ENCODE results near the gene RASSF7.
"Not testable (repeated sequence)": the region's sequence is repeated elsewhere in the genome, so short reads cannot be mapped to it uniquely, and the experiment has no call there.

The RASSF7 gene, protein sequence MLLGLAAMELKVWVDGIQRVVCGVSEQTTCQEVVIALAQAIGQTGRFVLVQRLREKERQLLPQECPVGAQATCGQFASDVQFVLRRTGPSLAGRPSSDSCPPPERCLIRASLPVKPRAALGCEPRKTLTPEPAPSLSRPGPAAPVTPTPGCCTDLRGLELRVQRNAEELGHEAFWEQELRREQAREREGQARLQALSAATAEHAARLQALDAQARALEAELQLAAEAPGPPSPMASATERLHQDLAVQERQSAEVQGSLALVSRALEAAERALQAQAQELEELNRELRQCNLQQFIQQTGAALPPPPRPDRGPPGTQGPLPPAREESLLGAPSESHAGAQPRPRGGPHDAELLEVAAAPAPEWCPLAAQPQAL

DNA sequence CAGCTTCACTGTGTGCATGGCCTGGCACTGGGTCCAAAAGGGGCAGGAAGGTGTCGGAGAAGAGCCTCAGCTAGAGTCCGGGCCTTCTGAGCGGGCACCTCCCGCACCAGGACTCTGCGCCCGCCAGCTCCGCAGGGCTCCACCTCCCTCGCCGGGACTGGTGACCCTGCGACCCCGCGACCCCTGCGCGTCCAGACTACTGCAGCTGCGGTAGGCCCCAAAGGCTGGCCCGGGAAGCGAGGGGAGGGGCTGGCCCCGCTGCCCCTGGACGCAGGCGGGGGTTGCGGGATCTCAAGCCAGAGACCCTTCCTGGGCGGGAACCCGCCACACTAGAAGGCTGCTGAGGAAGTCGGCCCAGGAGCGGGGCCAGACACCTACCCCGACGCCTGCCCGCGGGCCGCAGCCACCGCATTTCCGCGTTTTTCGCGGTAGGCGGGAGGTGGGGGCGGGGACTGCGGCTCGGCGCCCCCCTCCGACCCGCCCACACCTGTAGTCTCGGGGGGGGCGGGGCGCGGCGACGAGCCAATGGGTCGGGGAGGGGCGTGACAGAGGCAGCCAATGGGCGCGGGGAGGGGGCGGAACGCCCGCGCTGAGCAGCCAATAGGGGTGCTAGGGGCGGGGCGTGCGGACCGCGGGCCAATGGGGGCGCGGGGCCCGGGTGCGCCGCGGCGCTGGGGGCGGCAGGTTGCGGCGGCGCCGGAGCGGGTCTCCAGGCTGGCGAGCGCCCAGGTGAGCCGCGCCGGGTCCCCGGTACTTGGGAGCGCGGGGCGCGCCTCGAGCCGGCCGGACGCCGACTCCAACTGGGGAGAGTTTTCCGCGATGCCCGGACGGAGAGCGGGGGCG lies at the start of gene RASSF7, which contains the start of gene LMNTD2:
Gene RASSF7 (plus strand): TSS at position 666 of the 843 bp plus-strand sequence. CDS start 799 bp downstream, outside the sequence.
Gene LMNTD2 (minus strand): TSS at position 434 of the 843 bp plus-strand sequence. CDS start 22 bp downstream, at position 412.
- peak; percentile 86 for ATAC-seq (replicated peaks; ENCODE audit: extremely low read depth, poor library complexity, severe bottlenecking)
- H3K9me3 Mint-ChIP-seq: no peaks in the 10 kb centered on the region

DNA sequence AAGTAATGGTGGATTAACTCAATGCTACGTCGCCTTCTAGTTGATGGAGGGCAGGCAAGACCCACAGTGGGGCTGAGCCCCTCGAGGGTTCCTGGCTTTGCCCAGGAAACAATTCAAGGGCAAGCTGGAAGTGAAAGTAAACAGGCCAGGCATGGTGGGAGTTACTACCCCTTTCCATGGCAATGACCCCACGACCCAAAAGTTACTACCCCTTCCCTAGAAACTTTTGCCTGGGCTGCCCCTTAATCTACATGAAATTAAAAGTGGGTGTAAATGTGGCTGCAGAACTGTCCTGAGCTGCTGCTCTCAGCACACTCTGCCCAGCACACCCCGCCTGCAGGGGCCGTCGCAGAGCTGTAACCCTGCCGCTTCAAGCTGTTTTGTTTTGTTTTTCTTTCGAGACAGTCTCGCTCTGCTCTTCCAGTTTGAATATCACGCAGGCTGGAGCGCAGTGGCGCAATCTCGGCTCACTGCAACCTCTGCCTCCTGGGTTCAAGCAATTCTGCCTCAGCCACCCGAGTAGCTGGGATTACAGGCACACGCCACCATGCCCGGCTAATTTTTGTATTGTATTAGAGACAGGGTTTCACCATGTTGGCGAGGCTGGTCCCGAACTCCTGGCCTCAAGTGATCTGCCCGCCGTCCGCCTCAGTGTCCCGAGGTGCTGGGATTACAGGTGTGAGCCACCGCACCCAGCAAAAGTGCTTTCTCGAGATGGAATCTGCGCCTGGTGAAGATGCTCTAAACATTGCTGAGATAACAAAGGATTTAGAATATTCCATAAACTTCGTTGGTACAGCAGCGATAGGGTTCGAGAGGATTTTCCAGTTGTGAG lies 47.8 kb upstream of the RASSF7 start:
- Mint-ChIP-seq H3K4me3 (no peak overlapping the region), H3K27ac (ENCODE audit: low read depth) (no peak overlapping the region), H3K36me3 (ENCODE audit: insufficient read depth) (peaks cover 18% of the 10 kb centered on the region), H3K27me3 (no peaks in the 10 kb centered on the region), H3K4me1 (no peaks in the 10 kb centered on the region), H3K9me3 (no peaks in the 10 kb centered on the region)
- DNase-seq (ENCODE audit: low spot score in 2 of 2) (no peak), ATAC-seq (replicated peaks; ENCODE audit: extremely low read depth, poor library complexity, severe bottlenecking) (no peak)

More for the DNA sequence above, at the start of gene RASSF7, which contains the start of gene LMNTD2:
- DNase-seq (ENCODE audit: low spot score in 2 of 2): peak; percentile 91 to 92
- H3K4me3 Mint-ChIP-seq: peak within 1 kb of the TSS; percentile 83
- H3K27ac Mint-ChIP-seq (ENCODE audit: low read depth): peak within 1 kb of the TSS; percentile 74
- peaks cover 8% of the 10 kb centered on the region for H3K36me3 Mint-ChIP-seq (ENCODE audit: insufficient read depth)
- H3K4me1 Mint-ChIP-seq: peaks cover 14% of the 10 kb centered on the region
- H3K27me3 Mint-ChIP-seq: no peaks in the 10 kb centered on the region

DNA sequence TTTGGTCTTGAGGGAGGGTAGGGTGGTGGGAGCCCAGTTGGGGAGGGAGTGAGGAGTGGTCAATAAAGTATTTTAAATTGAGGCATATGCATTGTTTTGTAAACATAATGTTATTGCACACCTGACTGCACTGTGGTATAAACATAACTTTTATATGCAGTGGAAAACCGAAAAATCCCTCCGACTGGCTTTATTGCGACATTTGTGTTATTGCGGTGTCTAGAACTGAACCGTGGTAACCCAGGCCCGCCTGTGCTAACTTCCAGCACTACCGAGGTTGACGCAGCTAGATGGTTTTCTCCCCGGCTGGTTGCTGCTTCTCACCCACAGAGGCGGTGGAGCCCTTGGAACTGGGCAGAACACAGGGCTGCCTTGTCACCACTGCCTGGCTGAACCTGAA lies 46.2 kb upstream of the RASSF7 start:
- peaks cover 5% of the 10 kb centered on the region for H3K4me1 Mint-ChIP-seq
- H3K27ac Mint-ChIP-seq (ENCODE audit: low read depth): no peak overlapping the region
- H3K4me3 Mint-ChIP-seq: no peak overlapping the region
- DNase-seq (ENCODE audit: low spot score in 2 of 2) (no peak), ATAC-seq (replicated peaks; ENCODE audit: extremely low read depth, poor library complexity, severe bottlenecking) (no peak)
- H3K9me3 Mint-ChIP-seq: no peaks in the 10 kb centered on the region
- peaks cover 17% of the 10 kb centered on the region for H3K36me3 Mint-ChIP-seq (ENCODE audit: insufficient read depth)
- H3K27me3 Mint-ChIP-seq: no peaks in the 10 kb centered on the region

DNA sequence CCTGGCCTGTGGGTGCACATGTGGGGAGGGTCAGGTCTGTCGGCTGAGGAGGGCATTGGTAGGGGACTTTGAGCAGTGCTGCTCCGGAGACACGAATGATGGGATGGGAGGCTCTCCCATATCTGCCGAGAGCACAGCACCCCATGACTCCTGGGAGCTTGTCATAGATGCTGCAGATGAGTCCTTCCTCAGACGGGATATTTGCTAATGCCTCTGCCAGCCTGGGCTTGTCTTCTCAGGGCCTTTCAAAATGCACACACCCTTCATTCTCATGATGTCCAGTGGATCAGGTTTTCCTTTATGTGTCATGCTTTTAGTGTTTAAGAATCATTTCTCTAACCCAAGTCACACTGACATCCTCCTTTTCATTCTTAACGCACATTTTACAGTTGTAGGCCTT lies 45.6 kb upstream of the RASSF7 start:
- no peaks in the 10 kb centered on the region for H3K27me3 Mint-ChIP-seq
- no peak for ATAC-seq (replicated peaks; ENCODE audit: extremely low read depth, poor library complexity, severe bottlenecking)
- H3K9me3 Mint-ChIP-seq: no peaks in the 10 kb centered on the region
- DNase-seq (ENCODE audit: low spot score in 2 of 2): no peak
- H3K4me1 Mint-ChIP-seq: peaks cover 5% of the 10 kb centered on the region
- H3K27ac Mint-ChIP-seq (ENCODE audit: low read depth): no peak overlapping the region
- H3K36me3 Mint-ChIP-seq (ENCODE audit: insufficient read depth): peaks cover 14% of the 10 kb centered on the region
- no peak overlapping the region for H3K4me3 Mint-ChIP-seq

DNA sequence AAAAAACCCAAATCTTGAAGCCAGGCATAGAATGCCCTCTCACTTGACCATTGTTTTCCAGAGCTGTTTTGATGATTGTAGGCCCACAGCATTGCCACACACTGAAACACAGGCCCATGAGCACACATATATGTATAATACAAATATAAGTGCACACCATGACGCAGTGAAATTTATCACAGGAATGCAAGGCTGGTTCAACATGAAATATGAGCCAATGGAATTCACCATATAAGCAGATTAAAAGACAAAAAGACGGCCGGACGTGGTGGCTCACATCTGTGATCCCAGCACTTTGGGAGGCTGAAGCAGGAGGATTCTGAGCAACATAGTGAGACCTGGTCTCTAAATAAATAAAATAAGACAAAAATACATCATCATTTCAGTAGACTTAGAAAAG lies 44.4 kb upstream of the RASSF7 start:
- H3K4me1 Mint-ChIP-seq: peaks cover 5% of the 10 kb centered on the region
- no peak overlapping the region for H3K4me3 Mint-ChIP-seq
- H3K9me3 Mint-ChIP-seq: no peaks in the 10 kb centered on the region
- no peaks in the 10 kb centered on the region for H3K27me3 Mint-ChIP-seq
- no peak for DNase-seq (ENCODE audit: low spot score in 2 of 2)
- H3K27ac Mint-ChIP-seq (ENCODE audit: low read depth): no peak overlapping the region
- peaks cover 11% of the 10 kb centered on the region for H3K36me3 Mint-ChIP-seq (ENCODE audit: insufficient read depth)
- no peak for ATAC-seq (replicated peaks; ENCODE audit: extremely low read depth, poor library complexity, severe bottlenecking)

DNA sequence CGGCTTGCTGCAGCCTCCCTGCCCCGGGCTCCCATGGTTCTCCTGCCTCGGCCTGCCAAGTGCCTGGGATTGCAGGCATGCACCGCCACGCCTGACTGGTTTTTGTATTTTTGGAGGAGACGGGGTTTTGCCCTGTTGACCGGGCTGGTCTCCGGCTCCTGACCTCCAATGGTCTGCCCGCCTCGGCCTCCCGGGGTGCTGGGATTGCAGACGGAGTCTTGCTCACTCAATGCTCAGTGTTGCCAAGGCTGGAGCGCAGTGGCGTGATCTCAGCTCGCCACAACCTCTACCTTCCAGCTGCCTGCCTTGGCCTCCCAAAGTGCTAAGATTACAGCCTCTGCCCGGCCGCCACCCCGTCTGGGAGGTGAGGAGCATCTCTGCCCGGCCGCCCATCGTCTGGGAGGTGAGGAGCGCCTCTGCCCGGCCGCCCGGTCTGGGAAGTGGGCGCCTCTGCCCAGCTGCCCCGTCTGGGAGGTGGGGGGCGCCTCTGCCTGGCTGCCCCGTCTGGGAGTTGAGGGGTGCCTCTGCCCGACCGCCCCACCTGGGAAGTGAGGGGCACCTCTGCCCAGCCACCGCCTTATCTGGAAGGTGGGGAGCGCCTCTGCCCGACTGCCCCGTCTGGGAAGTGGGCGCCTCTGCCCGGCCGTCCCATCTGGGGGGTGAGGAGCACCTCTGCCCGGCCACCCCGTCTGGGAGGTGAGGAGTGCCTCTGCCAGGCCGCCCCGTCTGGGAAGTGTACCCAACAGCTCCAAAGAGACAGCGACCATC lies 43.7 kb upstream of the RASSF7 start:
- not testable (repeated sequence) for H3K4me1 Mint-ChIP-seq; ATAC-seq (replicated peaks; ENCODE audit: extremely low read depth, poor library complexity, severe bottlenecking); H3K4me3 Mint-ChIP-seq; H3K27me3 Mint-ChIP-seq; H3K36me3 Mint-ChIP-seq (ENCODE audit: insufficient read depth); DNase-seq (ENCODE audit: low spot score in 2 of 2); H3K9me3 Mint-ChIP-seq
- H3K27ac Mint-ChIP-seq (ENCODE audit: low read depth): peak overlapping the region; percentile 53

DNA sequence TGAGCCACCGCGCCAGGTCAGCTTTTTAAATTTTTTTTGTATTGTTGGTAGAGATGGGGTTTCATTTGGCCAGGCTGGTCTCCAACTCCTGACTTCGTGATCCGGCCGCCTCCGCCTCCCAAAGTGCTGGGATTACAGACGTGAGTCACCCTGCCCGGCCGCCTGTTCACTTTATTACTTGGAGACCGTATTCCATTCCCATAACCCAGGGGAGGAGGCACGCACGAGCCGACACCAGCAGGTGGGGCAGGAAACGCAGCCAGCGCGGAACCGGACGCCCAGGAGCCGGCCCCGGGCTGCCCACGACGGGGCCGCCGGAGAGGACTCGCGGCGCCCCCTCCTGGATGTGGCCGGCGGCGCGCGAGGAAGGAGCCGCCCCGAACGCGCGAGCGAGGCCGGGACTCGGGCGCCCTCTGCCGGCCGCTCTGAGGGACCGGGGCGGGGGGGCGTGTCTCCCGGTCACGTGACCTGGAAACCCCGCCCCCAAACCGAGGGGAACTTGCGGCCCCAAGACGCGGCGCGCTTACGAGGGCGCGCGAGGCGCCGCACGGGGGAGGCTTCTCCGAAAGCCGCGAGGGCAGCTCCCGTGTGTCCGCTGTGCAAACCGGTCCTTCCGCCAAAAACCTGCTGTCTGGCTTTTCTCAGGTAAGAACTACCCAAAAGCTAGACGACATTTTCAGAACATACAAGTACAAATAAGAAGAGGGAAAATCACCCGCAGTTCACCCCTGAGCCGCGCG lies 42.1 kb upstream of the RASSF7 start:
- DNase-seq (ENCODE audit: low spot score in 2 of 2) (peak; percentile 81 to 87), ATAC-seq (replicated peaks; ENCODE audit: extremely low read depth, poor library complexity, severe bottlenecking) (peak; percentile 82)
- Mint-ChIP-seq H3K4me1 (peaks cover 5% of the 10 kb centered on the region), H3K27me3 (no peaks in the 10 kb centered on the region), H3K27ac (ENCODE audit: low read depth) (peak overlapping the region; percentile 69), H3K4me3 (peak overlapping the region; percentile 74), H3K36me3 (ENCODE audit: insufficient read depth) (peaks cover 8% of the 10 kb centered on the region), H3K9me3 (no peaks in the 10 kb centered on the region)

DNA sequence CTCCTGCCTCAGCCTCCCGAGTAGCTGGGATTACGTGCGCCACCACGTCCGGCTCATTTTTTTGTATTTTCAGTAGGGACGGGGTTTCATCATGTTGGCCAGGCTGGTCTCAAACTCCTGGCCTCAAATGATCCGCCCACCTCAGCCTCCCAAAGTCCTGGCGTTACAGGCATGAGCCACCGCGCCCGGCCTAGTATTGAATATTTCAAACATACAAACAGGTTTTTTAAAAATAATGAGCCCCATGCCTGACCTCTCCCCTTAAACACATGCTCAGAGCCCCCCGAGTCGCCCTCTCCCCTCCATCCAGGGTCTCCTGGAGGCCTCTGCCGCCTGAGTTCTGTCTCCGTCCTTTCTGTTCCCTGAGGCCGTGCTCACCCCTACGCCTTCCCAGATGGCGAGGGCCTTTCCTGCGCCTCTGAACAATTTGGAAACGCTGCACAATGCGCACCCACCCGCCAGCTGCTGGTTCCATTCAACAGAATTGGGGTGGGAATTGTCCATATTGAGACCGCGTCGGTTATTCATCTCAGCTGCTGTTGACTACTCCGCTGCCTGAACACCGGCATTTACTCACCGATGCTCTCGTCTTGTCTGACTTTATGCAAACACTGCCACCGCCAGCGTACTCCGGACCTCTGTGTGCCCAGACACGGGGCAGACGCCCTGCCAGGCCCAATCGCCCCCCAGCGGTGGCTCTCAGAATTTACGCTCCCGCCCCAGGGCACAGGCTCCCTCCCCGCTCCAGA lies 40.2 kb upstream of the RASSF7 start:
- peaks cover 3% of the 10 kb centered on the region for H3K36me3 Mint-ChIP-seq (ENCODE audit: insufficient read depth)
- no peak for ATAC-seq (replicated peaks; ENCODE audit: extremely low read depth, poor library complexity, severe bottlenecking)
- H3K27me3 Mint-ChIP-seq: no peaks in the 10 kb centered on the region
- H3K4me1 Mint-ChIP-seq: peaks cover 5% of the 10 kb centered on the region
- no peaks in the 10 kb centered on the region for H3K9me3 Mint-ChIP-seq
- no peak overlapping the region for H3K27ac Mint-ChIP-seq (ENCODE audit: low read depth)
- H3K4me3 Mint-ChIP-seq: no peak overlapping the region
- DNase-seq (ENCODE audit: low spot score in 2 of 2): no peak

DNA sequence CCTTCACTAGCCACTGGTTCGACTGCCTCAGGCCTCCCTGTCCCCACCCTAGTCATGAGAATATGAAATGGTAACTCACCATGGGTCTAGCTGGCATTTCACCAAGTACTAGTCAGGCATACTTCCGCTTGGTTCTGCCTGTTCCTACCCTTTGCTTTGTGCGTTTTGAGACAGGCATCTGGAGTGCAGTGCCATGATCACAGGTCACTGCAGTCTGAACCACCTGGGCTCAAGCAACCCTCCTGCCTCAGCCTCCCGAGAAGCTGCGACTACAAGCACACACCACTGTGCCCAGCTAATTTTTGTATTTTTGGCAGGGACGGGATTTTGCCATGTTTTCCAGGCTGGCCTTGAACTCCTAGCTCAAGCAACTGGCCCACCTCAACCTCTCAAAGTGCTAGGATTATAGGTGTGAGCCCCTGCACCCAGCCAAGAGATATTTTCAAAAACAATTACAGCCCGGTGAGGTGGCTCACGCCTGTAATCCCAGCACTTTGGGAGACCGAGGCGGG lies 39.5 kb upstream of the RASSF7 start:
- no peak overlapping the region for H3K4me3 Mint-ChIP-seq
- no peaks in the 10 kb centered on the region for H3K9me3 Mint-ChIP-seq
- no peak for DNase-seq (ENCODE audit: low spot score in 2 of 2)
- H3K27ac Mint-ChIP-seq (ENCODE audit: low read depth): no peak overlapping the region
- H3K27me3 Mint-ChIP-seq: no peaks in the 10 kb centered on the region
- no peak for ATAC-seq (replicated peaks; ENCODE audit: extremely low read depth, poor library complexity, severe bottlenecking)
- peaks cover 3% of the 10 kb centered on the region for H3K36me3 Mint-ChIP-seq (ENCODE audit: insufficient read depth)
- H3K4me1 Mint-ChIP-seq: peaks cover 5% of the 10 kb centered on the region

DNA sequence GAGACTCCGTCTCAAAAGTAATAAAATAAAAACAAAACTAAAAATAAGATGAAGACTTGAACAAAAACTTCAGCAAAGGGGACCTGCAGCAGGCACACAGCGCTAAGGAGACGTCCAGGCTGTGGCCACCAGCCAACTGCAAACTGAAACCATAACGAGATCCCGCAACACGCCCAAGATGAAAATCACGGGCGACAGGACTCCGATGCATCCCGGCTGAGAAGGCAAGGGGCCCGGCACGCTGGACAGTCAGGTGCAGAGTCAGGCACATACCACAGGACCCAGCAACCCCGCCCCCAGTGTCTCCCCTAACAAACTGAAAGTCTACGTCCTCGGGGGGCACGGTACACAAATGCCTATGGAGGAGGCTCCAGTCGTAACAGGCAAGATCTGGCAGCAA lies 34.6 kb upstream of the RASSF7 start:
- peaks cover 1% of the 10 kb centered on the region for H3K36me3 Mint-ChIP-seq (ENCODE audit: insufficient read depth)
- no peak overlapping the region for H3K4me3 Mint-ChIP-seq
- DNase-seq (ENCODE audit: low spot score in 2 of 2) (no peak), ATAC-seq (replicated peaks; ENCODE audit: extremely low read depth, poor library complexity, severe bottlenecking) (no peak)
- H3K27ac Mint-ChIP-seq (ENCODE audit: low read depth): no peak overlapping the region
- no peaks in the 10 kb centered on the region for H3K9me3 Mint-ChIP-seq
- no peaks in the 10 kb centered on the region for H3K27me3 Mint-ChIP-seq
- no peaks in the 10 kb centered on the region for H3K4me1 Mint-ChIP-seq
